ENCODE data around the gene RAP1GDS1.

The RAP1GDS1 gene

GRCh38 chr4:98485816-98486345 is 224.7 kb downstream of the RAP1GDS1 start:
- no peak for FAIRE-seq

- FAIRE-seq: no peak
Observed at GRCh38 chr4:98490251-98490650, 229.1 kb downstream of the RAP1GDS1 start.

GRCh38 chr4:98491899-98492559 is 230.8 kb downstream of the RAP1GDS1 start:
- no peak for FAIRE-seq

DNA sequence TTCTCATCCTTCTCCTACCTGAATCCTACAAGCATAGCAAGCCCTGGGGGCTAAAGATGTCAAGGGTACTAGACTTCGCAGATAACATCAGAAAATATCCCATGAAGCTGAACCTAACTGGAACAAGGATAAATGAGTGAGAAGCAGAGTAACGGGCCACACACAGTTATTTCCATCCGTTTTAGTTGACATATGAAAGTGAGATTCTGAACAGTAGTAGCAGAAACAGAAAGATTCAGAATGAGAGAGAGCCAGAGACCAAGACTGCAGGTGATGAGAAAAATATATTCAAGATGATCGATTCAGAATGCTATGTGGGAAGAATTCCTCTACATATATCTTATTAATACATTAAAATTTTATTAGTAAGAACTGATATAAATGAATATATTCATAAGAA is 232.1 kb downstream of the RAP1GDS1 start:
- no peak for FAIRE-seq
